IMR-90 (cell line): ENCODE data around the gene TDRD12. TPM values are rescaled to one million over a fixed set of nuclear protein-coding genes. Genes with fewer than 3 reads are reported as not detected.

Experiments
- ATAC-seq: fragments of 200-7000 bp; cut with Tn5 transposase; 2 replicates; pipeline ENCODE4 v1.9.1; 2020; ENCODE audit warnings: low read depth, mild to moderate bottlenecking, moderate library complexity
- BruUV-seq: library from RNA; stranded (reverse); fragments of 400-500 nt; replicated peaks from 2 replicates; lab custom pipeline; 2021; lab: Mats Ljungman, UMichigan
- CTCF ChIA-PET: fragments of 300-600 bp; formaldehyde crosslinking; extraction: SDS; loops from one replicate; lab custom pipeline; 2021; ENCODE audit warnings: antibody characterized with exemption; lab: Yijun Ruan, JAX
- POLR2A ChIA-PET: fragments of 300-600 bp; sonication (Branson Sonifier 250); formaldehyde crosslinking; loops from one replicate; lab custom pipeline; 2022; ENCODE audit warnings: antibody characterized with exemption; ENCODE audit not compliant: unreplicated experiment; lab: Charles Lee
- DNase-seq: peaks from one replicate; pipeline ENCODE4 v3.0.0; 2013
- H2AFZ ChIP-seq: replicated peaks from 2 replicates; pipeline ENCODE3; 2013; ENCODE audit warnings: low read length, mild to moderate bottlenecking; ENCODE audit not compliant: poor library complexity
- H2AK5ac ChIP-seq: 2 replicates; pipeline ENCODE4 v1.6.1; 2013; ENCODE audit warnings: low read depth, low read length, inconsistent platforms
- H2AK9ac ChIP-seq: replicated peaks from 2 replicates; pipeline ENCODE3; 2013; ENCODE audit warnings: mild to moderate bottlenecking, low read depth, low read length, moderate library complexity; ENCODE audit not compliant: poor library complexity
- H2BK120ac ChIP-seq: 2 replicates; pipeline ENCODE4 v1.6.1; 2013; ENCODE audit warnings: low read depth, low read length, inconsistent platforms
- H2BK15ac ChIP-seq: 3 replicates; pipeline ENCODE4 v1.6.1; 2013; ENCODE audit warnings: low read depth, low read length, inconsistent platforms
- H2BK20ac ChIP-seq: 2 replicates; pipeline ENCODE4 v1.6.1; 2013; ENCODE audit warnings: low read depth, mild to moderate bottlenecking, inconsistent platforms, low read length, moderate library complexity
- H2BK5ac ChIP-seq: 2 replicates; pipeline ENCODE4 v1.6.1; 2013; ENCODE audit warnings: mild to moderate bottlenecking, low read depth, low read length, inconsistent platforms; ENCODE audit not compliant: poor library complexity, severe bottlenecking
- H3K14ac ChIP-seq: replicated peaks from 2 replicates; pipeline ENCODE4 v1.6.1; 2013; ENCODE audit warnings: low read depth, low read length, inconsistent platforms
- H3K18ac ChIP-seq: 2 replicates; pipeline ENCODE4 v1.6.1; 2013; ENCODE audit warnings: low read depth, low read length, control low read depth
- H3K23ac ChIP-seq: 2 replicates; pipeline ENCODE4 v1.6.1; 2013; ENCODE audit warnings: low read depth, low read length, inconsistent platforms
- H3K27ac ChIP-seq: 2 replicates; pipeline ENCODE4 v1.5.1; 2013; ENCODE audit warnings: mild to moderate bottlenecking, control low read depth, low read length; ENCODE audit not compliant: insufficient read depth
- H3K27me3 ChIP-seq: 2 replicates; pipeline ENCODE4 v1.6.1; 2013; ENCODE audit warnings: low read length; ENCODE audit not compliant: control insufficient read depth, insufficient read depth
- H3K36me3 ChIP-seq: 2 replicates; pipeline ENCODE4 v1.6.1; 2013; ENCODE audit warnings: low read length, mixed read lengths; ENCODE audit not compliant: control insufficient read depth, insufficient read depth
- H3K4ac ChIP-seq: 2 replicates; pipeline ENCODE4 v1.6.1; 2013; ENCODE audit warnings: low read depth, low read length, inconsistent platforms
- H3K4me1 ChIP-seq: 2 replicates; pipeline ENCODE4 v1.6.1; 2013; ENCODE audit warnings: low read length, mixed read lengths; ENCODE audit not compliant: control insufficient read depth, insufficient read depth
- H3K4me2 ChIP-seq: 2 replicates; pipeline ENCODE4 v1.6.1; 2013; ENCODE audit warnings: low read depth, mild to moderate bottlenecking, control low read depth, low read length, moderate library complexity
- H3K4me3 ChIP-seq: 2 replicates; pipeline ENCODE4 v1.5.1; 2013; ENCODE audit warnings: low read depth, mild to moderate bottlenecking, control low read depth, low read length, moderate library complexity; ENCODE audit not compliant: insufficient read depth
- H3K56ac ChIP-seq: 2 replicates; pipeline ENCODE4 v1.6.1; 2013; ENCODE audit warnings: low read length, inconsistent platforms; ENCODE audit not compliant: insufficient read depth; ENCODE audit errors: extremely low read depth
- H3K79me1 ChIP-seq, 2 experiments: 2 replicates each; pipeline ENCODE4 v1.6.1; 2013; ENCODE audit warnings: low read length in 2 of 2, inconsistent platforms in 1 of 2, low read depth in 1 of 2
- H3K9ac ChIP-seq: 2 replicates; pipeline ENCODE4 v1.6.1; 2013; ENCODE audit warnings: low read depth, low read length, control low read depth
- H3K9me1 ChIP-seq: 2 replicates; pipeline ENCODE4 v1.6.1; 2013; ENCODE audit warnings: low read length, inconsistent platforms; ENCODE audit not compliant: insufficient read depth
- H3K9me3 ChIP-seq: 2 replicates; pipeline ENCODE4 v1.6.1; 2013; ENCODE audit warnings: low read length; ENCODE audit not compliant: control insufficient read depth, insufficient read depth
- H4K20me1 ChIP-seq: 2 replicates; pipeline ENCODE4 v1.6.1; 2013; ENCODE audit warnings: low read length, inconsistent platforms; ENCODE audit not compliant: insufficient read depth
- H4K5ac ChIP-seq: 2 replicates; pipeline ENCODE4 v1.6.1; 2013; ENCODE audit warnings: mild to moderate bottlenecking, low read depth, low read length, control low read depth
- H4K8ac ChIP-seq, 2 experiments: 2 replicates each; pipeline ENCODE4 v1.6.1; 2013; ENCODE audit warnings: low read depth in 2 of 2, low read length in 2 of 2, control low read depth in 1 of 2, inconsistent platforms in 1 of 2
- H4K91ac ChIP-seq: 2 replicates; pipeline ENCODE4 v1.6.1; 2013; ENCODE audit warnings: low read depth, low read length, inconsistent platforms; ENCODE audit not compliant: insufficient read depth
- BHLHE40 ChIP-seq: fragments of 150-350 bp; IDR thresholded peaks from 2 replicates; pipeline ENCODE4 v1.6.1; 2016; ENCODE audit warnings: mild to moderate bottlenecking, low read depth, low read length
- CEBPB ChIP-seq: IDR thresholded peaks from 2 replicates; pipeline ENCODE4 v1.6.1; 2012; ENCODE audit warnings: low read depth, low read length, improper control_type of control experiment
- CHD1 ChIP-seq: IDR thresholded peaks from 2 replicates; pipeline ENCODE4 v1.6.1; 2012; ENCODE audit warnings: low read depth, low read length, improper control_type of control experiment
- CTCF ChIP-seq: conservative IDR thresholded peaks from 2 replicates; pipeline ENCODE4 v1.5.1; 2012; ENCODE audit warnings: mild to moderate bottlenecking, low read depth, low read length, improper control_type of control experiment
- ELK1 ChIP-seq: fragments of 150-350 bp; IDR thresholded peaks from 2 replicates; pipeline ENCODE4 v1.6.1; 2016; ENCODE audit warnings: low read depth, mild to moderate bottlenecking, low read length, moderate library complexity, borderline replicate concordance
- FOS ChIP-seq: fragments of 150-350 bp; IDR thresholded peaks from 2 replicates; pipeline ENCODE4 v1.6.1; 2016; ENCODE audit warnings: low read depth, low read length
- MAFK ChIP-seq: IDR thresholded peaks from 2 replicates; pipeline ENCODE4 v1.6.1; 2012; ENCODE audit warnings: low read depth, low read length, improper control_type of control experiment
- MAZ ChIP-seq: IDR thresholded peaks from 2 replicates; pipeline ENCODE4 v1.6.1; 2012; ENCODE audit warnings: low read depth, mild to moderate bottlenecking, low read length, improper control_type of control experiment, moderate library complexity, borderline replicate concordance
- MXI1 ChIP-seq: IDR thresholded peaks from 2 replicates; pipeline ENCODE4 v1.6.1; 2012; ENCODE audit warnings: low read depth, mild to moderate bottlenecking, low read length, moderate library complexity, borderline replicate concordance
- NFE2L2 ChIP-seq: fragments of 150-350 bp; IDR thresholded peaks from 2 replicates; pipeline ENCODE4 v1.6.1; 2016; ENCODE audit warnings: low read depth, mild to moderate bottlenecking, low read length
- POLR2A ChIP-seq: IDR thresholded peaks from 2 replicates; pipeline ENCODE4 v1.6.1; 2012; ENCODE audit warnings: mild to moderate bottlenecking, low read depth, low read length
- RAD21 ChIP-seq: IDR thresholded peaks from 2 replicates; pipeline ENCODE4 v1.6.1; 2012; ENCODE audit warnings: low read length, improper control_type of control experiment
- RCOR1 ChIP-seq: IDR thresholded peaks from 2 replicates; pipeline ENCODE4 v1.6.1; 2012; ENCODE audit warnings: mild to moderate bottlenecking, low read length, improper control_type of control experiment; ENCODE audit not compliant: insufficient replicate concordance
- RFX5 ChIP-seq: IDR thresholded peaks from 2 replicates; pipeline ENCODE4 v1.8.0; 2012; ENCODE audit warnings: low read depth, mild to moderate bottlenecking, low read length, moderate library complexity
- SMC3 ChIP-seq: fragments of 150-350 bp; IDR thresholded peaks from 2 replicates; pipeline ENCODE4 v1.6.1; 2016; ENCODE audit warnings: low read depth, mild to moderate bottlenecking, antibody characterized with exemption, low read length, moderate library complexity
- USF2 ChIP-seq: fragments of 150-350 bp; IDR thresholded peaks from 2 replicates; pipeline ENCODE4 v1.6.1; 2017; ENCODE audit warnings: mild to moderate bottlenecking, antibody characterized with exemption, low read length, low read depth
- WGBS, 2 experiments: methylation state at CpG; one replicate each; pipeline versions ENCODE4 v1.1.5 to v1.1.7; 2013; ENCODE audit warnings: missing lambda C conversion rate in 2 of 2; ENCODE audit not compliant: insufficient read length in 1 of 2; ENCODE audit errors: extremely low coverage in 2 of 2; 5-methylcytosine and 5-hydroxymethylcytosine counted together
- dilution Hi-C: fragments of 300-500 bp; cut with HindIII; formaldehyde crosslinking; loops from one replicate; pipeline ENCODE4 v1.14.3; 2018; ENCODE audit warnings: low sequenced_read_pairs; ENCODE audit not compliant: unreplicated experiment
- in situ Hi-C: fragments of 300-500 bp; cut with MboI; formaldehyde crosslinking; loops from 3 replicates; pipeline ENCODE4 v1.14.3; 2019; ENCODE audit warnings: low sequenced_read_pairs, inconsistent platforms, mixed read lengths
- intact Hi-C: fragments of 100-400 bp; cut with micrococcal nuclease; formaldehyde crosslinking; loops from 2 replicates; pipeline ENCODE4 v1.10.0; 2022
- polyA plus RNA-seq, 3 experiments: library from polyadenylated mRNA; depleted of rRNA; stranded (reverse); fragments of >200 nt; gene quantifications; 2 replicates each; pipeline ENCODE4 v1.2.3, GENCODE V29; 2012; ENCODE audit warnings: low replicate concordance in 1 of 3
- total RNA-seq: library from RNA; depleted of rRNA; stranded (reverse); fragments of >200 nt; gene quantifications from 2 replicates; pipeline ENCODE4 v1.2.3, GENCODE V29; 2012

Gene TDRD12
- total and polyA plus RNA-seq, 2 of the 4 experiments (the other 2 are of a cell fraction) = under 0.01 to 0.07 TPM

- dilution Hi-C loops = no loop called here
- H2BK120ac ChIP-seq = no peak overlapping the region
- ATAC-seq (no peak), DNase-seq (no peak)
- no peak overlapping the region for H2BK15ac ChIP-seq
- no peak overlapping the region for H3K4me3 ChIP-seq
- H2AK5ac ChIP-seq = no peak overlapping the region
- no peak overlapping the region for H3K9ac ChIP-seq
- H3K4ac ChIP-seq = no peak overlapping the region
- no peak overlapping the region for H4K8ac ChIP-seq
- H3K27ac ChIP-seq = no peak overlapping the region
- no peak overlapping the region for H2AFZ ChIP-seq
- POLR2A ChIA-PET = interaction anchor here (0.6 kb wide), 1 partner anchor 16 kb away, joined by 3 read pairs; no protein-coding TSS in a partner anchor
- no peak overlapping the region for H2BK20ac ChIP-seq
- in situ Hi-C loops = no loop called here
- H3K9me3 ChIP-seq = no peaks in the 10 kb centered on the region
- H3K56ac ChIP-seq = no peak overlapping the region
- H3K79me1 ChIP-seq = no peaks in the 10 kb centered on the region
- H3K4me1 ChIP-seq = no peaks in the 10 kb centered on the region
- H2AK9ac ChIP-seq = no peak overlapping the region
- H3K18ac ChIP-seq = no peak overlapping the region
- H4K91ac ChIP-seq = no peak overlapping the region
- no CpG with 5 or more reads among the region's 6 CpGs for WGBS, 2 experiments
- BruUV-seq = no TSS peak
- H3K27me3 ChIP-seq = no peaks in the 10 kb centered on the region
- CTCF ChIA-PET = interaction anchor here (0.7 kb wide), 1 partner anchor 1392 kb away, joined by 3 read pairs; no protein-coding TSS in a partner anchor
- H2BK5ac ChIP-seq = no peak overlapping the region
- H4K20me1 ChIP-seq = no peaks in the 10 kb centered on the region
- H3K14ac ChIP-seq = no peak overlapping the region
- no peak overlapping the region for H4K5ac ChIP-seq
- H3K4me2 ChIP-seq = no peak overlapping the region
- H3K9me1 ChIP-seq = no peaks in the 10 kb centered on the region
- TF ChIP-seq SMC3 (no peak), FOS (no peak), MAZ (no peak), NFE2L2 (no peak), RCOR1 (no peak), CTCF (no peak), CHD1 (no peak), RAD21 (no peak), USF2 (no peak), POLR2A (no peak), RFX5 (no peak), MAFK (no peak), ELK1 (no peak), BHLHE40 (no peak), CEBPB (no peak), MXI1 (no peak)
- intact Hi-C loops = no loop called here
- H3K23ac ChIP-seq = no peak overlapping the region
- no peaks in the 10 kb centered on the region for H3K36me3 ChIP-seq
Measured at GRCh38 chr19:32852216-32852615, 132.6 kb downstream of the TDRD12 start.
